HepG2 (cell line): ENCODE data around the gene ANAPC1. TPM values are rescaled to one million over a fixed set of nuclear protein-coding genes. Genes with fewer than 3 reads are reported as not detected.

ENCODE experiments used
- AKAP8 ChIP-seq: sonication (generic); formaldehyde crosslinking; IDR thresholded peaks from 2 replicates; pipeline ENCODE4 v1.5.1; 2020; ENCODE audit warnings: mild to moderate bottlenecking, missing genetic modification reagents
- BRCA1 ChIP-seq: sonication (generic); formaldehyde crosslinking; IDR thresholded peaks from 2 replicates; pipeline ENCODE4 v1.4.0; 2020; ENCODE audit warnings: missing genetic modification reagents
- PPARG ChIP-seq: conservative IDR thresholded peaks from 2 replicates; pipeline ENCODE4 v1.6.1; 2016; ENCODE audit warnings: missing biosample characterization, missing genetic modification reagents
- SKI ChIP-seq: fragments of 450-650 bp; IDR thresholded peaks from one replicate; pipeline ENCODE4 v1.6.1; 2018; ENCODE audit warnings: mild to moderate bottlenecking; ENCODE audit not compliant: partially characterized antibody
- SOX13 ChIP-seq, 3 experiments: fragments of 450-650 bp in 1 of 3; sonication (generic) in 1 of 3; formaldehyde crosslinking in 1 of 3; IDR thresholded peaks in 2 of 3; conservative IDR thresholded peaks in 1 of 3; 2 replicates each; pipeline versions ENCODE4 v1.5.0 to v1.6.1; 2016 to 2020; ENCODE audit warnings: antibody characterized with exemption in 1 of 3, mild to moderate bottlenecking in 1 of 3, missing compliant biosample characterization in 1 of 3, missing genetic modification reagents in 1 of 3, moderate library complexity in 1 of 3
- ZMYM3 ChIP-seq: sonication (generic); formaldehyde crosslinking; IDR thresholded peaks from 2 replicates; pipeline ENCODE4 v1.5.1; 2020; ENCODE audit warnings: mild to moderate bottlenecking, missing genetic modification reagents
- ZNF333 ChIP-seq: sonication (generic); formaldehyde crosslinking; IDR thresholded peaks from 2 replicates; pipeline ENCODE4 v1.4.0; 2020; ENCODE audit warnings: mild to moderate bottlenecking, missing genetic modification reagents, borderline replicate concordance
- ZNF441 ChIP-seq: sonication (generic); formaldehyde crosslinking; IDR thresholded peaks from 2 replicates; pipeline ENCODE4 v1.7.0; 2021; ENCODE audit warnings: missing genetic modification reagents, borderline replicate concordance
- ZNF543 ChIP-seq: sonication (generic); formaldehyde crosslinking; IDR thresholded peaks from 2 replicates; pipeline ENCODE4 v1.4.0; 2020; ENCODE audit warnings: mild to moderate bottlenecking, missing genetic modification reagents
- ZNF556 ChIP-seq: sonication (generic); formaldehyde crosslinking; IDR thresholded peaks from 2 replicates; pipeline ENCODE4 v1.4.0; 2020; ENCODE audit warnings: mild to moderate bottlenecking, missing genetic modification reagents, borderline replicate concordance
- polyA plus RNA-seq, 8 experiments: library from polyadenylated mRNA; depleted of rRNA in 3 of 8; stranded (reverse) in 7 of 8; unstranded in 1 of 8; fragments of >200 nt; fragmentation: Illumina TruSeq in 4 of 8; extraction: Trizol in 4 of 8; gene quantifications; 2 replicates each; pipeline versions ENCODE4 v1.2.1 to v1.2.3, GENCODE V29; 2011 to 2016; ENCODE audit warnings: low read depth in 4 of 8, missing spikeins in 1 of 8, mixed read lengths in 1 of 8; ENCODE audit not compliant: insufficient read depth in 1 of 8
- total RNA-seq, 5 experiments: library from RNA; depleted of rRNA; stranded (reverse); fragments of >200 nt; fragmentation: Illumina TruSeq; extraction: Trizol; gene quantifications; 2 replicates each; pipeline ENCODE4 v1.2.3, GENCODE V29; 2016; ENCODE audit warnings: low read depth in 1 of 5
- TF ChIP-seq, protein P1 (sequence below): sonication (generic); formaldehyde crosslinking; conservative IDR thresholded peaks from 2 replicates; pipeline ENCODE4 v1.4.0; 2020; ENCODE audit warnings: mild to moderate bottlenecking, missing genetic modification reagents, moderate library complexity
- TF ChIP-seq, protein P2 (sequence below): sonication (generic); formaldehyde crosslinking; IDR thresholded peaks from 2 replicates; pipeline ENCODE4 v1.5.0; 2020; ENCODE audit warnings: missing genetic modification reagents, mild to moderate bottlenecking, borderline replicate concordance
- TF ChIP-seq, protein P3 (sequence below): sonication (generic); formaldehyde crosslinking; IDR thresholded peaks from 2 replicates; pipeline ENCODE4 v1.4.0; 2020; ENCODE audit warnings: missing genetic modification reagents, borderline replicate concordance
- TF ChIP-seq, protein P4 (sequence below): sonication (generic); formaldehyde crosslinking; IDR thresholded peaks from 2 replicates; pipeline ENCODE4 v1.4.0; 2020; ENCODE audit warnings: missing genetic modification reagents
- TF ChIP-seq, protein P5 (sequence below): sonication (generic); formaldehyde crosslinking; IDR thresholded peaks from 2 replicates; pipeline ENCODE4 v1.5.0; 2020; ENCODE audit warnings: mild to moderate bottlenecking, low read depth, missing genetic modification reagents, borderline replicate concordance
- TF ChIP-seq, protein P6 (sequence below): IDR thresholded peaks from 2 replicates; pipeline ENCODE4 v1.6.1; 2016; ENCODE audit warnings: low read depth, control low read depth

The ANAPC1 gene
- total and polyA plus RNA-seq, 2 of the 13 experiments (the other 11 are each of a cell fraction or from before 2014, with no cell fraction given): 50.0 to 89.7 TPM

DNA sequence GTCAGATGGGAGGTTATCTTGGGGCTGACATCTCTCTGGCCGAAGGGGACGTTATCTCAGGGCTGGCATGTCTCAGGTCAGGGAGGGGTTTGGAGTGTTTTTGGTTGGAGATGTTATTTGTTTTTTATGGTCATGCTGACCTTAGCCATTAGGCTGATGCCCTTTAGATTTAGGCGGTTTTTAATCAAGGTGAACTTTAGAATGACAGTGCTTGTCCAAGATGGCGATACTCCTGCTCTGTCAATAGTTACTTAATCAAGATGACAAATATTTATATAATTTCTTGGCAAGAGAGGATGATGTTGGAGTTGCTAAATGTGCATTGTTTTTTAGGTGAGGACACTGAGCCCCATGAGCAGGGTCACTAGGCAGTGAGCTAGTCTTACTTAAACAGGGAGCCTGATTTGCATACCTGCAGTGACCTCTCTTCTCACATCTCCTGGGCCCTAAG lies 48.9 kb upstream of the ANAPC1 start (continued):
- TF ChIP-seq, protein P1, sequence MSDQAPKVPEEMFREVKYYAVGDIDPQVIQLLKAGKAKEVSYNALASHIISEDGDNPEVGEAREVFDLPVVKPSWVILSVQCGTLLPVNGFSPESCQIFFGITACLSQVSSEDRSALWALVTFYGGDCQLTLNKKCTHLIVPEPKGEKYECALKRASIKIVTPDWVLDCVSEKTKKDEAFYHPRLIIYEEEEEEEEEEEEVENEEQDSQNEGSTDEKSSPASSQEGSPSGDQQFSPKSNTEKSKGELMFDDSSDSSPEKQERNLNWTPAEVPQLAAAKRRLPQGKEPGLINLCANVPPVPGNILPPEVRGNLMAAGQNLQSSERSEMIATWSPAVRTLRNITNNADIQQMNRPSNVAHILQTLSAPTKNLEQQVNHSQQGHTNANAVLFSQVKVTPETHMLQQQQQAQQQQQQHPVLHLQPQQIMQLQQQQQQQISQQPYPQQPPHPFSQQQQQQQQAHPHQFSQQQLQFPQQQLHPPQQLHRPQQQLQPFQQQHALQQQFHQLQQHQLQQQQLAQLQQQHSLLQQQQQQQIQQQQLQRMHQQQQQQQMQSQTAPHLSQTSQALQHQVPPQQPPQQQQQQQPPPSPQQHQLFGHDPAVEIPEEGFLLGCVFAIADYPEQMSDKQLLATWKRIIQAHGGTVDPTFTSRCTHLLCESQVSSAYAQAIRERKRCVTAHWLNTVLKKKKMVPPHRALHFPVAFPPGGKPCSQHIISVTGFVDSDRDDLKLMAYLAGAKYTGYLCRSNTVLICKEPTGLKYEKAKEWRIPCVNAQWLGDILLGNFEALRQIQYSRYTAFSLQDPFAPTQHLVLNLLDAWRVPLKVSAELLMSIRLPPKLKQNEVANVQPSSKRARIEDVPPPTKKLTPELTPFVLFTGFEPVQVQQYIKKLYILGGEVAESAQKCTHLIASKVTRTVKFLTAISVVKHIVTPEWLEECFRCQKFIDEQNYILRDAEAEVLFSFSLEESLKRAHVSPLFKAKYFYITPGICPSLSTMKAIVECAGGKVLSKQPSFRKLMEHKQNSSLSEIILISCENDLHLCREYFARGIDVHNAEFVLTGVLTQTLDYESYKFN (CRISPR knock-in tag): peak; percentile 49
- TF ChIP-seq SKI (no peak), ZNF333 (no peak), ZNF543 (CRISPR knock-in tag) (no peak), ZNF441 (CRISPR knock-in tag) (no peak), ZNF556 (no peak), PPARG (CRISPR knock-in tag) (no peak), BRCA1 (CRISPR knock-in tag) (no peak), AKAP8 (CRISPR knock-in tag) (no peak), ZMYM3 (CRISPR knock-in tag) (no peak), SOX13 (IDR thresholded peaks at IDR 0.05) (no peak), SOX13 (CRISPR knock-in tag; conservative IDR thresholded peaks at IDR 0.05 in 1 of 2, IDR thresholded peaks at IDR 0.05 in 1 of 2) (peak in 1 of 2 experiments; percentile 68; a peak in 2 of 4 replicates)
- TF ChIP-seq, protein P2, sequence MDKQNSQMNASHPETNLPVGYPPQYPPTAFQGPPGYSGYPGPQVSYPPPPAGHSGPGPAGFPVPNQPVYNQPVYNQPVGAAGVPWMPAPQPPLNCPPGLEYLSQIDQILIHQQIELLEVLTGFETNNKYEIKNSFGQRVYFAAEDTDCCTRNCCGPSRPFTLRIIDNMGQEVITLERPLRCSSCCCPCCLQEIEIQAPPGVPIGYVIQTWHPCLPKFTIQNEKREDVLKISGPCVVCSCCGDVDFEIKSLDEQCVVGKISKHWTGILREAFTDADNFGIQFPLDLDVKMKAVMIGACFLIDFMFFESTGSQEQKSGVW (CRISPR knock-in tag): no peak
- TF ChIP-seq, protein P3, sequence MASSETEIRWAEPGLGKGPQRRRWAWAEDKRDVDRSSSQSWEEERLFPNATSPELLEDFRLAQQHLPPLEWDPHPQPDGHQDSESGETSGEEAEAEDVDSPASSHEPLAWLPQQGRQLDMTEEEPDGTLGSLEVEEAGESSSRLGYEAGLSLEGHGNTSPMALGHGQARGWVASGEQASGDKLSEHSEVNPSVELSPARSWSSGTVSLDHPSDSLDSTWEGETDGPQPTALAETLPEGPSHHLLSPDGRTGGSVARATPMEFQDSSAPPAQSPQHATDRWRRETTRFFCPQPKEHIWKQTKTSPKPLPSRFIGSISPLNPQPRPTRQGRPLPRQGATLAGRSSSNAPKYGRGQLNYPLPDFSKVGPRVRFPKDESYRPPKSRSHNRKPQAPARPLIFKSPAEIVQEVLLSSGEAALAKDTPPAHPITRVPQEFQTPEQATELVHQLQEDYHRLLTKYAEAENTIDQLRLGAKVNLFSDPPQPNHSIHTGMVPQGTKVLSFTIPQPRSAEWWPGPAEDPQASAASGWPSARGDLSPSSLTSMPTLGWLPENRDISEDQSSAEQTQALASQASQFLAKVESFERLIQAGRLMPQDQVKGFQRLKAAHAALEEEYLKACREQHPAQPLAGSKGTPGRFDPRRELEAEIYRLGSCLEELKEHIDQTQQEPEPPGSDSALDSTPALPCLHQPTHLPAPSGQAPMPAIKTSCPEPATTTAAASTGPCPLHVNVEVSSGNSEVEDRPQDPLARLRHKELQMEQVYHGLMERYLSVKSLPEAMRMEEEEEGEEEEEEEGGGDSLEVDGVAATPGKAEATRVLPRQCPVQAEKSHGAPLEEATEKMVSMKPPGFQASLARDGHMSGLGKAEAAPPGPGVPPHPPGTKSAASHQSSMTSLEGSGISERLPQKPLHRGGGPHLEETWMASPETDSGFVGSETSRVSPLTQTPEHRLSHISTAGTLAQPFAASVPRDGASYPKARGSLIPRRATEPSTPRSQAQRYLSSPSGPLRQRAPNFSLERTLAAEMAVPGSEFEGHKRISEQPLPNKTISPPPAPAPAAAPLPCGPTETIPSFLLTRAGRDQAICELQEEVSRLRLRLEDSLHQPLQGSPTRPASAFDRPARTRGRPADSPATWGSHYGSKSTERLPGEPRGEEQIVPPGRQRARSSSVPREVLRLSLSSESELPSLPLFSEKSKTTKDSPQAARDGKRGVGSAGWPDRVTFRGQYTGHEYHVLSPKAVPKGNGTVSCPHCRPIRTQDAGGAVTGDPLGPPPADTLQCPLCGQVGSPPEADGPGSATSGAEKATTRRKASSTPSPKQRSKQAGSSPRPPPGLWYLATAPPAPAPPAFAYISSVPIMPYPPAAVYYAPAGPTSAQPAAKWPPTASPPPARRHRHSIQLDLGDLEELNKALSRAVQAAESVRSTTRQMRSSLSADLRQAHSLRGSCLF: no peak
- TF ChIP-seq, protein P4, sequence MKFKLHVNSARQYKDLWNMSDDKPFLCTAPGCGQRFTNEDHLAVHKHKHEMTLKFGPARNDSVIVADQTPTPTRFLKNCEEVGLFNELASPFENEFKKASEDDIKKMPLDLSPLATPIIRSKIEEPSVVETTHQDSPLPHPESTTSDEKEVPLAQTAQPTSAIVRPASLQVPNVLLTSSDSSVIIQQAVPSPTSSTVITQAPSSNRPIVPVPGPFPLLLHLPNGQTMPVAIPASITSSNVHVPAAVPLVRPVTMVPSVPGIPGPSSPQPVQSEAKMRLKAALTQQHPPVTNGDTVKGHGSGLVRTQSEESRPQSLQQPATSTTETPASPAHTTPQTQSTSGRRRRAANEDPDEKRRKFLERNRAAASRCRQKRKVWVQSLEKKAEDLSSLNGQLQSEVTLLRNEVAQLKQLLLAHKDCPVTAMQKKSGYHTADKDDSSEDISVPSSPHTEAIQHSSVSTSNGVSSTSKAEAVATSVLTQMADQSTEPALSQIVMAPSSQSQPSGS (CRISPR knock-in tag): no peak
- TF ChIP-seq, protein P5, sequence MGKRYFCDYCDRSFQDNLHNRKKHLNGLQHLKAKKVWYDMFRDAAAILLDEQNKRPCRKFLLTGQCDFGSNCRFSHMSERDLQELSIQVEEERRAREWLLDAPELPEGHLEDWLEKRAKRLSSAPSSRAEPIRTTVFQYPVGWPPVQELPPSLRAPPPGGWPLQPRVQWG (CRISPR knock-in tag): no peak
- TF ChIP-seq, protein P6, sequence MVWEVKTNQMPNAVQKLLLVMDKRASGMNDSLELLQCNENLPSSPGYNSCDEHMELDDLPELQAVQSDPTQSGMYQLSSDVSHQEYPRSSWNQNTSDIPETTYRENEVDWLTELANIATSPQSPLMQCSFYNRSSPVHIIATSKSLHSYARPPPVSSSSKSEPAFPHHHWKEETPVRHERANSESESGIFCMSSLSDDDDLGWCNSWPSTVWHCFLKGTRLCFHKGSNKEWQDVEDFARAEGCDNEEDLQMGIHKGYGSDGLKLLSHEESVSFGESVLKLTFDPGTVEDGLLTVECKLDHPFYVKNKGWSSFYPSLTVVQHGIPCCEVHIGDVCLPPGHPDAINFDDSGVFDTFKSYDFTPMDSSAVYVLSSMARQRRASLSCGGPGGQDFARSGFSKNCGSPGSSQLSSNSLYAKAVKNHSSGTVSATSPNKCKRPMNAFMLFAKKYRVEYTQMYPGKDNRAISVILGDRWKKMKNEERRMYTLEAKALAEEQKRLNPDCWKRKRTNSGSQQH: no peak
